ENCODE measurements around the gene CNTNAP2.

- no peak for TF ChIP-seq CTCF (conservative IDR thresholded peaks at IDR 0.05; ENCODE audit: low read depth, low read length)
- no peak for TF ChIP-seq RCOR1 (IDR thresholded peaks at IDR 0.05; ENCODE audit: insufficient replicate concordance, low read length)
- peak; percentile 85 for TF ChIP-seq NFE2L2 (IDR thresholded peaks at IDR 0.05; ENCODE audit: low read depth, low read length)
- TF ChIP-seq CEBPB (IDR thresholded peaks at IDR 0.05; ENCODE audit: low read depth, low read length), result no peak
- no peak for TF ChIP-seq RFX5 (IDR thresholded peaks at IDR 0.05; ENCODE audit: low read depth, low read length)
- TF ChIP-seq MAFK (IDR thresholded peaks at IDR 0.05; ENCODE audit: low read depth, low read length), result peak; percentile 24; the same call in 1 of the 2 replicates
- no peak for TF ChIP-seq RAD21 (IDR thresholded peaks at IDR 0.05; ENCODE audit: low read length)
- no peak for TF ChIP-seq POLR2A (IDR thresholded peaks at IDR 0.05; ENCODE audit: low read depth, low read length)
These were observed 574.4 kb downstream of the CNTNAP2 start for GRCh38 chr7:146690987-146691386.
